Karpas-422 (cell line): ENCODE measurements around the gene SYT1. TPM values are rescaled to one million over a fixed set of nuclear protein-coding genes. Genes with fewer than 3 reads are reported as not detected.

Source experiments
- DNase-seq: peaks from one replicate; pipeline ENCODE4 v3.0.0-alpha.2; 2015
- H2AFZ ChIP-seq: fragments of 200-600 bp; sonication (generic); 2 replicates; pipeline ENCODE4 v1.6.1; 2014; ENCODE audit warnings: antibody characterized with exemption, low read length, mixed read lengths
- H3K27ac ChIP-seq: fragments of 200-600 bp; sonication (generic); 2 replicates; pipeline ENCODE4 v1.5.1; 2014; ENCODE audit warnings: mild to moderate bottlenecking, low read length, moderate library complexity
- H3K27me3 ChIP-seq: fragments of 200-600 bp; sonication (generic); 2 replicates; pipeline ENCODE4 v1.6.1; 2014; ENCODE audit warnings: low read length, mixed read lengths
- H3K36me3 ChIP-seq: fragments of 200-600 bp; sonication (generic); 2 replicates; pipeline ENCODE4 v1.6.1; 2014; ENCODE audit warnings: low read length, mixed read lengths; ENCODE audit not compliant: insufficient read depth
- H3K4me1 ChIP-seq: fragments of 200-600 bp; sonication (generic); 2 replicates; pipeline ENCODE4 v1.6.1; 2014; ENCODE audit warnings: mild to moderate bottlenecking, low read length, mixed read lengths
- H3K4me2 ChIP-seq: fragments of 200-600 bp; sonication (generic); 2 replicates; pipeline ENCODE4 v1.6.1; 2014; ENCODE audit warnings: low read length, low read depth, mild to moderate bottlenecking; ENCODE audit not compliant: poor library complexity, severe bottlenecking
- H3K4me3 ChIP-seq: fragments of 200-600 bp; sonication (generic); 2 replicates; pipeline ENCODE4 v1.5.1; 2014; ENCODE audit warnings: mild to moderate bottlenecking, antibody characterized with exemption, low read length, mixed read lengths
- H3K79me2 ChIP-seq: fragments of 200-600 bp; sonication (generic); 2 replicates; pipeline ENCODE4 v1.6.1; 2014; ENCODE audit warnings: mild to moderate bottlenecking, low read length, mixed read lengths
- H3K9ac ChIP-seq: fragments of 200-600 bp; sonication (generic); 2 replicates; pipeline ENCODE4 v1.6.0; 2014; ENCODE audit warnings: low read length
- H3K9me2 ChIP-seq: fragments of 200-600 bp; sonication (generic), shearing (Covaris generic); replicated peaks from 2 replicates; pipeline ENCODE4 v1.6.0; 2014; ENCODE audit warnings: mild to moderate bottlenecking, low read length, moderate library complexity; ENCODE audit not compliant: insufficient read depth
- H3K9me3 ChIP-seq: fragments of 300-700, 200-600 bp; sonication (generic); 2 replicates; pipeline ENCODE4 v1.6.1; 2014; ENCODE audit warnings: low read length, mixed read lengths
- H4K20me1 ChIP-seq: fragments of 200-600 bp; sonication (generic); 2 replicates; pipeline ENCODE4 v1.6.1; 2014; ENCODE audit warnings: mild to moderate bottlenecking, antibody characterized with exemption, low read length, low read depth; ENCODE audit not compliant: insufficient read depth
- total RNA-seq: library from RNA; depleted of rRNA; stranded (reverse); fragments of >200 nt; shearing (Covaris generic); gene quantifications from 2 replicates; pipeline ENCODE4 v1.2.3, GENCODE V29; 2014; ENCODE audit warnings: low replicate concordance

Gene SYT1
- total RNA-seq, 1 experiment from 2014 or later = not detected

- no peaks in the 10 kb centered on the region for H3K9me2 ChIP-seq
- no peaks in the 10 kb centered on the region for H3K36me3 ChIP-seq
- H3K79me2 ChIP-seq = no peaks in the 10 kb centered on the region
- no peak overlapping the region for H3K4me2 ChIP-seq
- no peak overlapping the region for H3K9ac ChIP-seq
- H3K27ac ChIP-seq = no peak overlapping the region
- H3K9me3 ChIP-seq = no peaks in the 10 kb centered on the region
- DNase-seq = no peak
- no peaks in the 10 kb centered on the region for H3K27me3 ChIP-seq
- no peaks in the 10 kb centered on the region for H4K20me1 ChIP-seq
- no peak overlapping the region for H3K4me3 ChIP-seq
- H2AFZ ChIP-seq = no peak overlapping the region
- no peaks in the 10 kb centered on the region for H3K4me1 ChIP-seq
These were observed 279.2 kb downstream of the SYT1 start for GRCh38 chr12:79143803-79144202.

DNA sequence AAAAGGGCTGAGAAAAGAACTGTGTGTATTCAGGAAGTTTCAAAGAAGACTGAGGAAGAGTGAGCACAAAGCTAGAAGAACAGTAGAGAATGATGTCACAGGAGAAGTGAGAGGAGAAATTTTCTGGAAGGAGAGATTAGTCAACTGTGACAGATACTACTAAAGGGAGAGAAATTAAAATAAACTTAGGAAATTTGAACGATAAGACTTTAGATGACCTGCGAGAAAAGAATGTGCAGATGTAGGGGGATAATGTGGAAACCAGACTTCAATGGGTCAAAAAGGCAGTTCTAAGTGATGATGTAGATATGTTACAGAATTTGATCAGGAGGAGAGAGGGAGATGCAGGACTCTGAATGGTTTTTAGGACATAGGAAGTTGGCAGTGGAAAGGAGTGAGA lies 287.4 kb downstream of the SYT1 start:
- H3K9me3 ChIP-seq = no peaks in the 10 kb centered on the region
- H3K4me3 ChIP-seq = no peak overlapping the region
- no peaks in the 10 kb centered on the region for H3K36me3 ChIP-seq
- H3K4me2 ChIP-seq = no peak overlapping the region
- H3K9me2 ChIP-seq = no peaks in the 10 kb centered on the region
- no peak overlapping the region for H3K27ac ChIP-seq
- no peaks in the 10 kb centered on the region for H4K20me1 ChIP-seq
- no peaks in the 10 kb centered on the region for H3K4me1 ChIP-seq
- H3K79me2 ChIP-seq = no peaks in the 10 kb centered on the region
- H2AFZ ChIP-seq = no peak overlapping the region
- DNase-seq = no peak
- H3K9ac ChIP-seq = no peak overlapping the region
- H3K27me3 ChIP-seq = no peaks in the 10 kb centered on the region

DNA sequence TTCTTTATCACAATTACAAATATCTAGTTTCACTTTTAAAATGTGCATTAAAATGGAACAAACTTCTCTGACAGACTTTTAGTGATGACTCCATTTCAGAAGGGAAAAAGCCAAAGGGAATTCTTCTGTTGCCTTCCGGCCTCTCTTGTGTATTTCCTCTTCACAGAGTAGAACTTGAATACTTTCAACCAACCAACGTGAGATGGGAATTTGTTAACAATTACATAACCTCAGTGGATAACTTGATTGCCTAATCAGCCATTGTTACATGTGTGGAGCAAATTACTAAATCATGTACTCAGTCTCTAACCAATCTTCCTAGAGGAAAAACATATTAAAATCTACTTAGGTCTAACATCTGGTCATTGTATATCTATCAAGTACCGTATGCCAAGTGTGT lies 291.1 kb downstream of the SYT1 start:
- Histone ChIP-seq H2AFZ (no peak overlapping the region), H3K4me1 (no peaks in the 10 kb centered on the region), H3K4me3 (no peak overlapping the region), H3K27ac (no peak overlapping the region), H3K9me3 (no peaks in the 10 kb centered on the region), H3K79me2 (no peaks in the 10 kb centered on the region), H3K9me2 (no peaks in the 10 kb centered on the region), H3K27me3 (no peaks in the 10 kb centered on the region), H3K9ac (no peak overlapping the region), H3K36me3 (no peaks in the 10 kb centered on the region), H4K20me1 (no peaks in the 10 kb centered on the region), H3K4me2 (no peak overlapping the region)
- no peak for DNase-seq

DNA sequence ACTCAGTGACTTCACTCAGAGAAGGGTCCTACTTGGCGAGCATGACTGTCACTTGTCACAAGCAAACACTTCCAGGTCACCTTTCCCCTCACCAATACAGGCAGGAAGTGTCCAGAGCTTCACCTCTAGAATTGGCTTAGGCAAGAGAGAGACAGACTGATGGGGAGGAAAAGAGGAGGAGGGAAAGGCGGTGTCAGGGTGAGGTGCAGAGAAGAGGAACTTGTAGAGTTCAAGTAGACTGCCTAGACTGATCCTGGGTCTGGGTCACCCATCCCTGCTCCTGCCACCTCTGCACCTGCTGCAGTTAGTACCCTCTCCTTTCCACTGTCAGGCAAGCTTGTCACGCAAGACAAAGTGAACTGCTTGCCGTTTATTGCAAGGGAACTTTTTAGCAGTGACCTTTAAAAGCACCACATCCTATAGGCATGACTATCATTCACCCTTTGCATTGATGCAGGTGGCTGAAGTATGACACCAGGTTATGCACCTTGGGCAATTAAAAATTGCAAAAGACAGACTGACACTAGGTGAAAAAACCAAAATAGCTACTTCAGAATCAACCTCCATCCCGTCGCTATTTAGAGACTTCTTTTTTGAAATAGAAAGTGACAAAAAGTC lies 292.4 kb downstream of the SYT1 start:
- Histone ChIP-seq H3K4me1 (no peaks in the 10 kb centered on the region), H3K9me3 (no peaks in the 10 kb centered on the region), H3K4me2 (no peak overlapping the region), H3K9ac (no peak overlapping the region), H3K27ac (no peak overlapping the region), H4K20me1 (no peaks in the 10 kb centered on the region), H3K36me3 (no peaks in the 10 kb centered on the region), H3K9me2 (no peaks in the 10 kb centered on the region), H3K4me3 (no peak overlapping the region), H3K27me3 (no peaks in the 10 kb centered on the region), H3K79me2 (no peaks in the 10 kb centered on the region), H2AFZ (no peak overlapping the region)
- no peak for DNase-seq

- Histone ChIP-seq H4K20me1 (no peaks in the 10 kb centered on the region), H3K27me3 (no peaks in the 10 kb centered on the region), H3K27ac (no peak overlapping the region), H3K4me2 (no peak overlapping the region), H3K79me2 (no peaks in the 10 kb centered on the region), H3K9me2 (no peaks in the 10 kb centered on the region), H2AFZ (no peak overlapping the region), H3K36me3 (no peaks in the 10 kb centered on the region), H3K9ac (no peak overlapping the region), H3K9me3 (no peaks in the 10 kb centered on the region), H3K4me1 (no peaks in the 10 kb centered on the region), H3K4me3 (no peak overlapping the region)
- no peak for DNase-seq
These were observed 296.8 kb downstream of the SYT1 start for GRCh38 chr12:79161249-79161934.

DNA sequence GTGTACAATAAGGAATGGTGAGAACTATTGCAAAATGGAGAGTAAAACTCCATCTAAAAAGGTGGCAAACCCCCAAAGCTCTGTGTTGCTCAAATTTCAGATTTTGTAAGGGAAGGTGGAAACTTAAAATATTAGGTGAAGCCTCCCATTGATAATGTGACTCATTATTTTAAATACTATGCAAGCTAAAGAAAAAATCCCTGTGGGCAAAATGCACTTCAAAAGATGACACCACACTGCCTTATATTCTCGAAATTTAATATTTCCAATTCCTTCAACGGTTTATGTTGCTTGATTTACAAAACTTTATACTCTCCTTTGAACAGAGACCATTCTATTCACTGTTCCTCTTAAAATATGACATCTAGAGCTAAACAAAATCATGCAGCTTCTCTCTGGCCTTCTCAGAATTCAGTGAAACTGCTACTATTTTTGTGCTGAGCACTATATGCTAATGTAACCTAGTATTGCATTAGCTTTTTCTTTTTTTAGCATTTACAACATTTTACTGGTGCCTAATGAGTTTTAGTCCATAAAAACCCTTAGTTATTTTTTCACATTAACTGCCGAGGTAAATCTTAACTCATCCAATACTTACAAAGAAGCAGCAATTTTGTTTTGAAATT lies 297.7 kb downstream of the SYT1 start:
- H3K9me2 ChIP-seq = no peaks in the 10 kb centered on the region
- no peaks in the 10 kb centered on the region for H3K4me1 ChIP-seq
- H3K9ac ChIP-seq = no peak overlapping the region
- H3K79me2 ChIP-seq = no peaks in the 10 kb centered on the region
- DNase-seq = no peak
- no peak overlapping the region for H3K4me3 ChIP-seq
- H3K9me3 ChIP-seq = no peaks in the 10 kb centered on the region
- H2AFZ ChIP-seq = no peak overlapping the region
- no peaks in the 10 kb centered on the region for H3K27me3 ChIP-seq
- H3K36me3 ChIP-seq = no peaks in the 10 kb centered on the region
- no peak overlapping the region for H3K4me2 ChIP-seq
- H4K20me1 ChIP-seq = no peaks in the 10 kb centered on the region
- H3K27ac ChIP-seq = no peak overlapping the region

DNA sequence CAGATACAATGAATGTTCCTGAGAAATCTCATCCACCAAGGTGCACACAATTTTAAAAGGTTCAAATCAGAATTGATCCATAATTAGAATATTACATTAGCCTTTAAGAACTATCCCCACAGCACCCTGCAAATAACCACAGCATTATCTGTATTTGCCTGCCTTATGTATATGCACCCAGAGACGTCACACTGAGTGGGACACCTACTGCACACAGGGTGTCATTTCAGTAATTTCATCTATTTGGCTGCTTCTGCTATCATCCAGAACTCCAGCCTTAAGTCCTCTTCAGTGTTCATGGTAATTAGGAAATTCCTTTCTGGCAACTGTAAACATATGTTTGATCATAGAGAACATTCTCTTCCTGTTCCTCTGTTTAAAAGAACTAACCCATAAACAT lies 298.4 kb downstream of the SYT1 start:
- no peak overlapping the region for H3K27ac ChIP-seq
- no peak overlapping the region for H3K9ac ChIP-seq
- H3K4me3 ChIP-seq = no peak overlapping the region
- no peaks in the 10 kb centered on the region for H3K9me2 ChIP-seq
- H3K36me3 ChIP-seq = no peaks in the 10 kb centered on the region
- H3K4me1 ChIP-seq = no peaks in the 10 kb centered on the region
- no peaks in the 10 kb centered on the region for H3K79me2 ChIP-seq
- no peaks in the 10 kb centered on the region for H3K9me3 ChIP-seq
- no peak overlapping the region for H2AFZ ChIP-seq
- DNase-seq = no peak
- H4K20me1 ChIP-seq = no peaks in the 10 kb centered on the region
- H3K4me2 ChIP-seq = no peak overlapping the region
- no peaks in the 10 kb centered on the region for H3K27me3 ChIP-seq

GRCh38 chr12:79164890-79165289 lies 300.3 kb downstream of the SYT1 start:
- Histone ChIP-seq H3K4me3 (no peak overlapping the region), H4K20me1 (no peaks in the 10 kb centered on the region), H3K36me3 (no peaks in the 10 kb centered on the region), H3K4me1 (no peaks in the 10 kb centered on the region), H3K9me3 (no peaks in the 10 kb centered on the region), H3K27me3 (no peaks in the 10 kb centered on the region), H3K9me2 (no peaks in the 10 kb centered on the region), H3K79me2 (no peaks in the 10 kb centered on the region), H3K4me2 (no peak overlapping the region), H3K9ac (no peak overlapping the region), H2AFZ (no peak overlapping the region), H3K27ac (no peak overlapping the region)
- no peak for DNase-seq
